Epithelial cell of esophagus (primary cell): Measurements from ENCODE around the gene ZNF207.

ENCODE experiments used
- DNase-seq: peaks from one replicate; pipeline ENCODE4 v3.0.0; 2010; ENCODE audit warnings: low read depth
- H3K4me3 ChIP-seq: 2 replicates; pipeline ENCODE4 v1.5.1; 2011; ENCODE audit warnings: mild to moderate bottlenecking, low read length, control low read depth
- CTCF ChIP-seq: IDR thresholded peaks from 2 replicates; pipeline ENCODE4 v1.5.1; 2011; ENCODE audit warnings: low read depth, mild to moderate bottlenecking, low read length, control low read depth, inconsistent platforms; ENCODE audit not compliant: insufficient read depth; ENCODE audit errors: missing control alignments

Gene ZNF207

GRCh38 chr17:32429598-32429997 is 79.6 kb downstream of the ZNF207 start:
- H3K4me3 ChIP-seq = no peak overlapping the region
- no peak for DNase-seq
- TF ChIP-seq CTCF = no peak
